CD4-positive, alpha-beta memory T cell (primary cell): ENCODE results near the gene RPS19. TPM values are rescaled to one million over a fixed set of nuclear protein-coding genes. Genes with fewer than 3 reads are reported as not detected.

Experiments
- CTCF ChIA-PET: fragments of 350-600 bp; sonication (Branson Sonifier 250); formaldehyde crosslinking; loops from one replicate; lab custom pipeline; 2021; ENCODE audit warnings: inconsistent platforms; ENCODE audit not compliant: partially characterized antibody; lab: Charles Lee
- POLR2A ChIA-PET: fragments of 350-600 bp; sonication (Branson Sonifier 250); formaldehyde crosslinking; loops from one replicate; lab custom pipeline; 2021; ENCODE audit not compliant: partially characterized antibody; lab: Charles Lee
- DNase-seq, 5 donors: peaks; one replicate each; pipeline versions ENCODE4 v3.0.0 to v3.0.0-alpha.2; 2020 to 2022; ENCODE audit warnings: mixed read lengths in 1 of 5
- H3K27ac ChIP-seq: one replicate; pipeline ENCODE4 v1.7.0; 2013; ENCODE audit warnings: low read depth, low read length
- H3K27me3 ChIP-seq: 2 replicates; pipeline ENCODE4 v1.7.0; 2013; ENCODE audit warnings: mild to moderate bottlenecking, low read length, moderate library complexity; ENCODE audit not compliant: insufficient read depth
- H3K36me3 ChIP-seq: 2 replicates; pipeline ENCODE4 v1.7.0; 2013; ENCODE audit warnings: mild to moderate bottlenecking, low read length, moderate library complexity; ENCODE audit not compliant: insufficient read depth
- H3K4me1 ChIP-seq: 2 replicates; pipeline ENCODE4 v1.7.0; 2013; ENCODE audit warnings: mild to moderate bottlenecking, low read length, moderate library complexity; ENCODE audit not compliant: insufficient read depth
- H3K4me3 ChIP-seq, 2 donors: one replicate each; pipeline ENCODE4 v1.7.0; 2013; ENCODE audit warnings: low read length in 2 of 2, mild to moderate bottlenecking in 1 of 2
- H3K9me3 ChIP-seq, 2 donors: one replicate each; pipeline ENCODE4 v1.7.0; 2013; ENCODE audit warnings: low read length in 2 of 2, control low read depth in 1 of 2; ENCODE audit not compliant: control insufficient read depth in 1 of 2
- H3K27ac Mint-ChIP-seq, 7 donors: one replicate each; pipeline ENCODE4 v1.8.0; 2020 to 2021; ENCODE audit warnings: mixed read lengths in 7 of 7, mild to moderate bottlenecking in 6 of 7, inconsistent platforms in 3 of 7, moderate library complexity in 3 of 7
- H3K27me3 Mint-ChIP-seq, 2 donors: one replicate each; pipeline ENCODE4 v1.8.0; 2020 to 2021; ENCODE audit warnings: mixed read lengths in 2 of 2
- H3K36me3 Mint-ChIP-seq, 2 donors: one replicate each; pipeline ENCODE4 v1.8.0; 2020 to 2021; ENCODE audit warnings: mixed read lengths in 2 of 2, inconsistent platforms in 1 of 2, mild to moderate bottlenecking in 1 of 2
- H3K4me1 Mint-ChIP-seq, 4 donors: one replicate each; pipeline ENCODE4 v1.8.0; 2020 to 2021; ENCODE audit warnings: mixed read lengths in 4 of 4, mild to moderate bottlenecking in 1 of 4
- H3K4me3 Mint-ChIP-seq, 8 donors: one replicate each; pipeline ENCODE4 v1.8.0; 2020 to 2021; ENCODE audit warnings: mixed read lengths in 8 of 8, mild to moderate bottlenecking in 7 of 8, moderate library complexity in 6 of 8, inconsistent platforms in 3 of 8
- H3K9me3 Mint-ChIP-seq, 8 donors: one replicate each; pipeline ENCODE4 v1.8.0; 2020 to 2021; ENCODE audit warnings: mixed read lengths in 8 of 8, mild to moderate bottlenecking in 5 of 8, inconsistent platforms in 3 of 8, moderate library complexity in 1 of 8
- intact Hi-C: fragments of 100-400 bp; cut with micrococcal nuclease; formaldehyde crosslinking; loops from one replicate; pipeline ENCODE4 v1.15.1; 2023
- polyA plus RNA-seq, 2 donors: library from polyadenylated mRNA; unstranded; fragments of 300-500 nt; fragmentation: Illumina TruSeq; gene quantifications; one replicate each; pipeline ENCODE4 v1.2.3, GENCODE V29; 2021
- total RNA-seq, 2 experiments: library from RNA; stranded (reverse); gene quantifications; one replicate each; pipeline ENCODE4 v1.2.3, GENCODE V29; 2021

Gene RPS19
- total and polyA plus RNA-seq, 4 experiments from 2014 or later = 3,807 to 7,200 (median 4,434) TPM

DNA sequence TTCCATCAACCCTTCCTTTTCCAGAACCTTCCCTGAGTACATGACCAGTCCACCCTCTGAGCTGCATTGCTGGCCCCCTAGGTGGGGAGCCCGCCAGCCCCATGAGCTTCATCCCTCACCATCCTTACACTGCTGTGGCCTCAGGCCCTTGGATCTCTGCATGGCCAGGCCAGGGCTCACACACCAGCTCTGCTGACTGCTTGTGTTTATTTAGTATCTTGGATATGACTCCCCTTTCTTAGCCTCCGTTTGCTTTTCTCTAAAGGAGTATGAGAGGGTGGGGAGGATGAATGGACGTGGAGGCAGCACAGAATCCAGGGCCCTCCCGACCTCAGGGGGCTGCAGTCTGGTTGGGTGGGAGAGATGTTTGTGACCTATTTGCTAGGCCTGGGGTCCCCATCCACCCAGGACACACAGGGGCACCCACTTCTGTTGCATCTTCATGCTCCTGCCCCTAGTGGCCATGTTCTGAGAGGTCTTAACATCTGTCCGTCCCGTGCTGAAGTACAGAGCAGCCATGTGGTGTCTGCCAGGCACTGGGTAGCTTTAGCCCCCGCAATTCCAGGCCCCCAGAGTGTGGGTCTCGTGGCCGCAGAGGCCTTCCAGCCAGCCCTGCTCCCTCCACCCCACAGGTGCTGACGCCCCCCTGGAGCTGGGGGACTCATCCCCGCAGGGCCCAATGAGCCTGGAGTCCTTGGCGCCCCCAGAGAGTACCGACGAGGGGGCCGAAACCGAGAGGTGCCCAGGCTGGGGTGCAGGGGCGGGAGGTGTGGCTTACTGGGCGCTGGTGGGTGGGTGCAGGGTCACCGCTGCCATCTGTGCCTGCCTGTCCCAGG, 35.9 kb downstream of the RPS19 start:
- H3K36me3 ChIP-seq = peaks cover 83% of the 10 kb centered on the region
- Mint-ChIP-seq H3K27ac (peak overlapping the region; percentile 46 to 90 (median 85)), H3K9me3 (no peaks in the 10 kb centered on the region), H3K4me1 (peaks cover 23 to 62% (median 36%) of the 10 kb centered on the region in 4 donors), H3K36me3 (peaks cover 53 to 55% of the 10 kb centered on the region in 2 donors), H3K27me3 (no peaks in the 10 kb centered on the region), H3K4me3 (peak overlapping the region in 4 of 8 donors; percentile 10 to 49 (median 42))
- DNase-seq = no peak
- no peaks in the 10 kb centered on the region for H3K9me3 ChIP-seq
- peak overlapping the region; percentile 16 for H3K27ac ChIP-seq
- H3K4me3 ChIP-seq = no peak overlapping the region
- POLR2A ChIA-PET = interaction anchor here (1.3 to 19.1 kb wide), 7 partner anchors 7 to 36 kb away, joined by 4 to 349 read pairs (median 8); partner anchors contain the start of genes ARHGEF1, ERFL and RPS19
- H3K27me3 ChIP-seq = no peaks in the 10 kb centered on the region
- peaks cover 52% of the 10 kb centered on the region for H3K4me1 ChIP-seq
- intact Hi-C loops = no loop called here
- CTCF ChIA-PET = no interaction called here

DNA sequence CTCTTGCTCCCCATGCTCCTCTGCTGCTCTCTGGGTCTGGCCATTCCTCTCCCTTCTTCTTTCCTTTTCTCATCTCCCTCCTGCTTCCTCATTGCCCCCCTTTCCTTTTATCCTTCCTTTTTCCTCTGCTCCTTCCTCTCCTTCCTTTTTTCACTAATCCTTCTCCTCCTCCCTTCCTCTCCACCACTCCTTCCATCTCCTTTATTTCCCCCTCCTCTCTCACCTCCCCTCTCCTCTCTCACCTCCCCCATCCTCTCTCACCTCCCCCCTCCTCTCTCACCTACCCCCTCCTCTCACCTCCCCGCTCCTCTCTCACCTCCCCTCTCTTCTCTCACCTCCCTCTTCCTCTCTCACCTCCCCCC, 36.5 kb downstream of the RPS19 start:
- Histone ChIP-seq H3K27ac (no peak overlapping the region), H3K4me1 (peaks cover 49% of the 10 kb centered on the region), H3K9me3 (no peaks in the 10 kb centered on the region), H3K27me3 (no peaks in the 10 kb centered on the region), H3K36me3 (peaks cover 81% of the 10 kb centered on the region), H3K4me3 (no peak overlapping the region)
- no peaks in the 10 kb centered on the region for H3K27me3 Mint-ChIP-seq
- H3K9me3 Mint-ChIP-seq = no peaks in the 10 kb centered on the region
- ChIA-PET POLR2A (interaction anchor here (1.4 to 19.1 kb wide), 4 partner anchors 10 to 36 kb away, joined by 4 to 349 read pairs (median 12); partner anchors contain the start of genes ARHGEF1, ERFL and RPS19), CTCF (no interaction called here)
- H3K4me3 Mint-ChIP-seq = no peak overlapping the region
- DNase-seq = no peak
- H3K27ac Mint-ChIP-seq = peak overlapping the region in 5 of 7 donors; percentile 77 to 90 (median 85)
- intact Hi-C loops = no loop called here
- H3K36me3 Mint-ChIP-seq = peaks cover 52 to 53% of the 10 kb centered on the region in 2 donors
- peaks cover 20 to 56% (median 33%) of the 10 kb centered on the region in 4 donors for H3K4me1 Mint-ChIP-seq

- Mint-ChIP-seq H3K27ac (no peak overlapping the region), H3K4me3 (no peak overlapping the region), H3K27me3 (no peaks in the 10 kb centered on the region), H3K4me1 (peaks cover 18 to 50% (median 31%) of the 10 kb centered on the region in 4 donors), H3K9me3 (peaks cover 0 to 1% (median 0%) of the 10 kb centered on the region in 8 donors), H3K36me3 (peaks cover 50 to 54% of the 10 kb centered on the region in 2 donors)
- H3K36me3 ChIP-seq = peaks cover 81% of the 10 kb centered on the region
- H3K9me3 ChIP-seq = no peaks in the 10 kb centered on the region
- POLR2A ChIA-PET = interaction anchor here (0.8 to 19.1 kb wide), 4 partner anchors 11 to 37 kb away, joined by 3 to 349 read pairs (median 12); partner anchors contain the start of genes ARHGEF1, ERFL and RPS19
- DNase-seq = no peak
- H3K4me1 ChIP-seq = peaks cover 46% of the 10 kb centered on the region
- no peak overlapping the region for H3K27ac ChIP-seq
- no peaks in the 10 kb centered on the region for H3K27me3 ChIP-seq
- intact Hi-C loops = no loop called here
- CTCF ChIA-PET = no interaction called here
- H3K4me3 ChIP-seq = no peak overlapping the region
These were observed 37.1 kb downstream of the RPS19 start for GRCh38 chr19:41897181-41897580.

DNA sequence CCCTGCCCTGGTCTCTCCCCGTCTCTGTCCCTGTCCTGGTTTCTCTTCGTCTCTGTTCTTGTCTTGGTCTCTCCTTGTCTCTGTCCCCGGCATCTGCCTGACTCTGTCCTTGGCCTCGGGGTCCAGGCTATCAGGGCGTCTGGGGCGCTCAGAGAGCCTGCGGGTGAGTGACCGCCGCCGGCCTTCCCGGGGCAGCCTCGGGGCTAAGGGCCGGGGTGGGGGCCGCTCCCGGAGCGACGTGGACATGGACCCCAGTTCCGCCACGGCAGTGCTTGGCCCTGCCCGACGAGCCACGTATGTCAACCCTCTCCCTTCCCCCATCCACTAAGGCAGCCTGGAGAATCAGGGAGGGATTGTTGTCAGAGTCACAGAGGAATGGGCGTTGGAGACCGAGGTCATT, 37.8 kb downstream of the RPS19 start:
- DNase-seq = no peak
- H3K4me3 ChIP-seq = no peak overlapping the region
- H3K4me1 ChIP-seq = peaks cover 43% of the 10 kb centered on the region
- POLR2A ChIA-PET = interaction anchor here (0.8 to 19.1 kb wide), 6 partner anchors 11 to 38 kb away, joined by 3 to 349 read pairs (median 6); partner anchors contain the start of genes ARHGEF1 and RPS19
- CTCF ChIA-PET = no interaction called here
- no peaks in the 10 kb centered on the region for H3K27me3 ChIP-seq
- Mint-ChIP-seq H3K27me3 (no peaks in the 10 kb centered on the region), H3K4me1 (peaks cover 18 to 45% (median 31%) of the 10 kb centered on the region in 4 donors), H3K4me3 (no peak overlapping the region), H3K36me3 (peaks cover 50 to 60% of the 10 kb centered on the region in 2 donors), H3K27ac (peak overlapping the region in 4 of 7 donors; percentile 22 to 83 (median 48)), H3K9me3 (peaks cover 0 to 1% (median 0%) of the 10 kb centered on the region in 8 donors)
- H3K9me3 ChIP-seq = no peaks in the 10 kb centered on the region
- intact Hi-C loops = no loop called here
- H3K27ac ChIP-seq = no peak overlapping the region
- peaks cover 81% of the 10 kb centered on the region for H3K36me3 ChIP-seq

- Mint-ChIP-seq H3K27me3 (no peaks in the 10 kb centered on the region), H3K27ac (peak overlapping the region in 4 of 7 donors; percentile 12 to 64 (median 39)), H3K4me1 (peaks cover 16 to 45% (median 27%) of the 10 kb centered on the region in 4 donors), H3K9me3 (peaks cover 0 to 1% (median 0%) of the 10 kb centered on the region in 8 donors), H3K36me3 (peaks cover 47 to 60% of the 10 kb centered on the region in 2 donors), H3K4me3 (no peak overlapping the region)
- Histone ChIP-seq H3K9me3 (no peaks in the 10 kb centered on the region), H3K36me3 (peaks cover 82% of the 10 kb centered on the region), H3K27ac (no peak overlapping the region), H3K4me3 (no peak overlapping the region), H3K27me3 (no peaks in the 10 kb centered on the region), H3K4me1 (peaks cover 44% of the 10 kb centered on the region)
- intact Hi-C loops = no loop called here
- DNase-seq = no peak
- CTCF ChIA-PET = no interaction called here
- POLR2A ChIA-PET = interaction anchor here (1.6 to 19.1 kb wide), 5 partner anchors 11 to 38 kb away, joined by 3 to 349 read pairs (median 9); partner anchors contain the start of genes ARHGEF1 and RPS19
These were observed 38.2 kb downstream of the RPS19 start for GRCh38 chr19:41898235-41898634.

- no peak overlapping the region for H3K27ac Mint-ChIP-seq
- no peaks in the 10 kb centered on the region for H3K27me3 Mint-ChIP-seq
- H3K9me3 Mint-ChIP-seq = peaks cover 0 to 1% (median 0%) of the 10 kb centered on the region in 8 donors
- CTCF ChIA-PET = interaction anchor here (0.7 to 2.4 kb wide), 4 partner anchors 12 to 32 kb away, joined by 3 to 8 read pairs (median 4); no protein-coding TSS in a partner anchor
- POLR2A ChIA-PET = interaction anchor here (0.8 to 19.1 kb wide), 6 partner anchors 9 to 44 kb away, joined by 3 to 349 read pairs (median 12); partner anchors contain the start of genes ARHGEF1 and ERFL
- intact Hi-C loops = no loop called here
- no peak for DNase-seq
- Histone ChIP-seq H3K4me1 (peaks cover 33% of the 10 kb centered on the region), H3K27me3 (no peaks in the 10 kb centered on the region), H3K27ac (no peak overlapping the region), H3K4me3 (no peak overlapping the region), H3K36me3 (peaks cover 88% of the 10 kb centered on the region), H3K9me3 (no peaks in the 10 kb centered on the region)
- peaks cover 61 to 73% of the 10 kb centered on the region in 2 donors for H3K36me3 Mint-ChIP-seq
- peaks cover 23 to 51% (median 32%) of the 10 kb centered on the region in 4 donors for H3K4me1 Mint-ChIP-seq
- H3K4me3 Mint-ChIP-seq = no peak overlapping the region
These were observed 41.8 kb downstream of the RPS19 start for GRCh38 chr19:41901707-41902360.
